Right atrium auricular region (tissue), 2 donors: Measurements from ENCODE around the gene HOXA5. TPM values are rescaled to one million over a fixed set of nuclear protein-coding genes. Genes with fewer than 3 reads are reported as not detected.
A peak's percentile ranks its signal among the peaks of the same experiment; 100 is the strongest.

Experiments used
- DNase-seq: peaks from one replicate; pipeline ENCODE4 v3.0.0-alpha.2; 2019; ENCODE audit warnings: low spot score
- H3K27ac ChIP-seq, 2 donors: fragments of 200-600 bp; sonication (generic); 1 replicate in 1 of 2; 2 replicates in 1 of 2; pipeline ENCODE4 v1.5.1; 2016 to 2019
- H3K27me3 ChIP-seq, 2 donors: fragments of 200-600 bp; sonication (generic); one replicate each; pipeline versions ENCODE4 v1.5.1 to v1.6.0; 2017 to 2019
- H3K36me3 ChIP-seq: fragments of 200-600 bp; sonication (generic); one replicate; pipeline ENCODE4 v1.5.1; 2016
- H3K4me1 ChIP-seq, 2 donors: fragments of 200-600 bp; sonication (generic); one replicate each; pipeline versions ENCODE4 v1.5.1 to v1.6.0; 2017 to 2019
- H3K4me3 ChIP-seq, 2 donors: fragments of 200-600 bp; sonication (generic); 1 replicate in 1 of 2; 2 replicates in 1 of 2; pipeline ENCODE4 v1.5.1; 2017 to 2019; ENCODE audit warnings: mild to moderate bottlenecking in 1 of 2, moderate library complexity in 1 of 2
- H3K9me3 ChIP-seq, 2 donors: fragments of 200-600 bp; sonication (generic); one replicate each; pipeline ENCODE4 v1.5.1; 2019
- total RNA-seq, 2 donors: library from RNA; depleted of rRNA; stranded (reverse); fragments of >200 nt; gene quantifications; one replicate each; pipeline ENCODE4 v1.1.0, GENCODE V29; 2016
- TF ChIP-seq, protein P1 (sequence below), 2 donors: fragments of 200-600 bp; sonication (generic); IDR thresholded peaks; one replicate each; pipeline ENCODE4 v1.5.1; 2019; ENCODE audit warnings: antibody characterized with exemption in 2 of 2

HOXA5 gene
- total RNA-seq, 2 donors from 2014 or later, result 0.24 to 0.96 TPM

DNA sequence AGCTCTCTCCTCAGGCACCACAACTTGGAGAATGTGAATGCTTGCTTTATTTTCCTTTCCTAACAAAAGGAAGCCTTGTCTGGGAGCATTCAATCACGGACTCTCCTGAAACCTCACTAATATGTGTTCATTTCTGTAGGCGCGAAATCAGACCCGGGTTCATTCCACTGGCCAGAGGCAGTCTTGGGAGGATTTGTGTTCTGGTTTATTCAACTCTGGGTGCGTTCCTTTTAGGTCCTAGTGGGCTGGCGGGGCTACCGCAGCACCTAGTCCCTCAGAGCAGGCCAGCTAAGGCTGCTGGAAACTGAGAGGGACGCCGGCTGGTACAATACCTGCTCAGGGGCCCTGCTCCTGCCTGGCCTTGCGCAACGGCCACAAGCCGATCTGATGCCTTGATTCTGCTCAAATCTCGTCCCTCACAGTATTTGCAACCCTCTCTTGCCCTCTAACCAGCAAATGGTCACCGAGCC is 20.4 kb downstream of the HOXA5 start:
- TF ChIP-seq, protein P1, sequence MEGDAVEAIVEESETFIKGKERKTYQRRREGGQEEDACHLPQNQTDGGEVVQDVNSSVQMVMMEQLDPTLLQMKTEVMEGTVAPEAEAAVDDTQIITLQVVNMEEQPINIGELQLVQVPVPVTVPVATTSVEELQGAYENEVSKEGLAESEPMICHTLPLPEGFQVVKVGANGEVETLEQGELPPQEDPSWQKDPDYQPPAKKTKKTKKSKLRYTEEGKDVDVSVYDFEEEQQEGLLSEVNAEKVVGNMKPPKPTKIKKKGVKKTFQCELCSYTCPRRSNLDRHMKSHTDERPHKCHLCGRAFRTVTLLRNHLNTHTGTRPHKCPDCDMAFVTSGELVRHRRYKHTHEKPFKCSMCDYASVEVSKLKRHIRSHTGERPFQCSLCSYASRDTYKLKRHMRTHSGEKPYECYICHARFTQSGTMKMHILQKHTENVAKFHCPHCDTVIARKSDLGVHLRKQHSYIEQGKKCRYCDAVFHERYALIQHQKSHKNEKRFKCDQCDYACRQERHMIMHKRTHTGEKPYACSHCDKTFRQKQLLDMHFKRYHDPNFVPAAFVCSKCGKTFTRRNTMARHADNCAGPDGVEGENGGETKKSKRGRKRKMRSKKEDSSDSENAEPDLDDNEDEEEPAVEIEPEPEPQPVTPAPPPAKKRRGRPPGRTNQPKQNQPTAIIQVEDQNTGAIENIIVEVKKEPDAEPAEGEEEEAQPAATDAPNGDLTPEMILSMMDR (IDR thresholded peaks at IDR 0.05), result no peak
- no peak overlapping the region for H3K4me3 ChIP-seq
- no peak for DNase-seq
- H3K4me1 ChIP-seq, result peaks cover 0 to 2% of the 10 kb centered on the region in 2 donors
- peaks cover 8 to 32% of the 10 kb centered on the region in 2 donors for H3K27me3 ChIP-seq
- no peaks in the 10 kb centered on the region for H3K9me3 ChIP-seq
- no peaks in the 10 kb centered on the region for H3K36me3 ChIP-seq
- H3K27ac ChIP-seq, result no peak overlapping the region

DNA sequence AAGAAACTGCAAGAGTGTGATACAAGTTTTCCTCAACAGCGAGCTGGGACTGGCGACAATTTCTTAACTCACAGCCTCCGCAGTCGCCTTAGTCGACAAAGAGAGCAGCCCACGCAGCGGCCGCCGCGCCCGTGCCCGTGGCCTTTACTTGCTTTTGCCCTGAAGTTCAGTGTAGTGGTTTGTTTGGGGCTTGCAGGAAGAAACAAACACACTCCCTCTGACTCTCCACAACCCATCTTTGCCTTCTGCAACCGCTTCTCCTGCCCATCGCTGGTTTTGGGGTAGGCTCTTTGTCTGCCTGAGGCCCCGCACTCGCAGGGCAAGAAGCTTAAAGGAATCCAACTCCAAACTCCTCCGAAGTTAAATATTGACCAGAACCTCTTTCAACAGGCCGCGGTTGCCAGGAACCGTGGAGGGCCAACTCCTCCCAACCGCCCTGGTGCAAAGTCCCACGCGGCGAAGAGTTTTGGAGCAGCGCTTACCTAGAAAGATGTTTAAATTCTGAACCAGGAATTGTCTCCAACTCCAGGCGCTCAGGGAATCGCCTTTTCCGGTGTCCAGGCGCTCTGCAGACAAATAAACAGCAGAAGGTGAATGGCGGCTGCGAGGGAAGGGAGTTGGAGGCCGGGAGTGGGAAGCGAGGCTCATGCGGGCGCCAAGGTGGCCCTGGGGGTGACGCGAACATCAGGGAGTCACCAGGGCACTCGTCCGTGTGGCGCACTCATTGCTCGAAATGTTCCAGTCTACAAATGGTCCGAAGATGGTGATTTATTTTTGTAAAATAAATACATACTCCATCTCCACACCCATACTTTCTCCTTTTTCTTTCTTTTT is 21.2 kb downstream of the HOXA5 start:
- Histone ChIP-seq H3K4me3 (no peak overlapping the region), H3K27me3 (peaks cover 8 to 38% of the 10 kb centered on the region in 2 donors), H3K9me3 (no peaks in the 10 kb centered on the region), H3K27ac (no peak overlapping the region), H3K4me1 (peaks cover 0 to 10% of the 10 kb centered on the region in 2 donors), H3K36me3 (no peaks in the 10 kb centered on the region)
- TF ChIP-seq, protein P1 (IDR thresholded peaks at IDR 0.05), result no peak
- no peak for DNase-seq

DNA sequence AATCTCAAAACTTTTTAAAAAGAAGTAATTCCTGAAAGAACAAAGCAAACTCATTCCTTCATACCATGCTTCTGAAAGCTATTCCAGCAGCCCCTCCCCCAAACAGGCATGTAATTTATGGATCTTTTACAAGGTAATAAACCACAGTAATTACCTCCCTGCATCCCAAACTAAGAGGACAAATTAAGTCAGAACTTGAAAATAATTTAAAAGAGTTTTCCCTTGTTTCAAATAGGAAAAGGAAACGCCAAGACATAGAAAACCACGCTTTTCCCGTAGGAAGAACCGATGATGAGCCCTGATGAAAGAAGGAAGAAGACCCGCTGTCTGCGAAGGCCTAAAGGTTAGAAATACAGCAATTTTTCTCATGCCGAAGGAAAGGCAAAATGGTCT is 21.8 kb downstream of the HOXA5 start:
- Histone ChIP-seq H3K4me3 (no peak overlapping the region), H3K36me3 (no peaks in the 10 kb centered on the region), H3K4me1 (peaks cover 0 to 12% of the 10 kb centered on the region in 2 donors), H3K27me3 (peaks cover 8 to 38% of the 10 kb centered on the region in 2 donors), H3K27ac (no peak overlapping the region), H3K9me3 (no peaks in the 10 kb centered on the region)
- TF ChIP-seq, protein P1 (IDR thresholded peaks at IDR 0.05), result no peak
- no peak for DNase-seq

DNA sequence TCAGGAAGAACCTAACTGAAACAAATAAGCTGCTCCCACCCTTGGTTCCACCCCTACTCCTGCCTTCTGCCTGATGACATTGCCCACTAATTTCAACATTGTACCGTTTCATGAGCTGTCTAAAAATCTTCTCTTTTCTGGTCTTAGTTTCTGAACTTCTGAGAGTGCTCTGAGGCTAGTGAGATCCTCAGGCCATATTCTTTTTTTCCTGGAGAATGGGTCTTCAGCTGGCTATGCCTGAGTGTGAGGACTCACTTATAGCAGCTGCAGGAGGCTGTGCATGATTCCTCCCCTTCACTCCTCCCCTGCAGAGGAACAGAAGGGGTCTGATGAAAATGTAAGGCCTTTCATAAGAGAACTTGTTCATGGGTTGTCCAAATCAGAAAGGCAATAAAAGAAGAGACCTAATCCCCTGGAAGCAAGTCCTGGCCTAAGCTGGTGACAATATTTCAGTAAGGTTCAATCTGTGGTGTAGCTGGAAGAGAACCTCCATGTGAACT is 24.0 kb downstream of the HOXA5 start:
- no peak overlapping the region for H3K4me3 ChIP-seq
- no peak for DNase-seq
- peaks cover 0 to 23% of the 10 kb centered on the region in 2 donors for H3K4me1 ChIP-seq
- H3K27me3 ChIP-seq, result peaks cover 17 to 43% of the 10 kb centered on the region in 2 donors
- TF ChIP-seq, protein P1 (IDR thresholded peaks at IDR 0.05), result no peak
- H3K27ac ChIP-seq, result no peak overlapping the region
- H3K36me3 ChIP-seq, result no peaks in the 10 kb centered on the region
- H3K9me3 ChIP-seq, result no peaks in the 10 kb centered on the region

DNA sequence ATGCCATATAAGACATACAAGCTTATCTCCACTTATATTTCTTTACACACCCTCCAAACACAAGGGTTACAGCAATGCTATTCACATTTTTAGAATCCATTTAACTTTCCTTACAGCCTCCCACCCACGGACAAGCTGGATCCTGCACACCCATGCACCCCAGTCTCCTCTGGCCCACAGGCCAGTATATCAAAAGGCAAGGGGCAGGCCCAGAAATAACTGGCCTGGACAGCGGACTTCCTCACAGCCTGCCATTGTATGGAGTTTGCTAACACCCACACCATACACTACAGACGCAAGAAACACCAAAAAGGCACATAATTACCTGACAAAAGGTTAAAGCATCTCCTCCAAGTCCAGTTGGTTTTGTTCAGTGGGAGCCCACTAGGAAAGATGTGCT is 24.9 kb downstream of the HOXA5 start:
- peak overlapping the region in 1 of 2 donors; percentile 35 for H3K27ac ChIP-seq
- H3K27me3 ChIP-seq, result peaks cover 17 to 42% of the 10 kb centered on the region in 2 donors
- no peaks in the 10 kb centered on the region for H3K9me3 ChIP-seq
- peaks cover 0 to 23% of the 10 kb centered on the region in 2 donors for H3K4me1 ChIP-seq
- peak; percentile 21 for DNase-seq
- H3K4me3 ChIP-seq, result no peak overlapping the region
- no peaks in the 10 kb centered on the region for H3K36me3 ChIP-seq
- TF ChIP-seq, protein P1 (IDR thresholded peaks at IDR 0.05), result no peak
